Naive thymus-derived CD4-positive, alpha-beta T cell (primary cell): Measurements from ENCODE around the gene SERPINE2. TPM values are rescaled to one million over a fixed set of nuclear protein-coding genes. Genes with fewer than 3 reads are reported as not detected.
"Not testable (repeated sequence)": the region's sequence is repeated elsewhere in the genome, so short reads cannot be mapped to it uniquely, and the experiment has no call there.

Experiments used
- ATAC-seq: fragments of 150-1000 bp; cut with Tn5 transposase; 2 replicates; pipeline ENCODE4 v1.10.0; 2021; ENCODE audit warnings: mild to moderate bottlenecking, moderate library complexity
- CTCF ChIA-PET: fragments of 350-600 bp; sonication (Branson Sonifier 250); formaldehyde crosslinking; loops from one replicate; lab custom pipeline; 2021; ENCODE audit warnings: antibody characterized with exemption; lab: Charles Lee
- POLR2A ChIA-PET: fragments of 350-600 bp; sonication (Branson Sonifier 250); formaldehyde crosslinking; loops from one replicate; lab custom pipeline; 2021; ENCODE audit warnings: antibody characterized with exemption, inconsistent platforms; lab: Charles Lee
- DNase-seq, 9 donors: peaks; one replicate each; pipeline versions ENCODE4 v3.0.0 to v3.0.0-alpha.2; 2020 to 2022; ENCODE audit warnings: mixed read lengths in 1 of 9
- H3K27ac ChIP-seq: one replicate; pipeline ENCODE4 v1.7.0; 2013; ENCODE audit warnings: mild to moderate bottlenecking, low read depth, low read length, moderate library complexity
- H3K27me3 ChIP-seq, 2 donors: one replicate each; pipeline ENCODE4 v1.7.0; 2013; ENCODE audit warnings: low read length in 2 of 2, mild to moderate bottlenecking in 2 of 2, moderate library complexity in 2 of 2; ENCODE audit not compliant: control insufficient read depth in 2 of 2, insufficient read depth in 2 of 2
- H3K36me3 ChIP-seq, 3 experiments: 1 replicate in 2 of 3; 2 replicates in 1 of 3; pipeline ENCODE4 v1.7.0; 2013; ENCODE audit warnings: low read length in 3 of 3, mild to moderate bottlenecking in 3 of 3, moderate library complexity in 1 of 3; ENCODE audit not compliant: insufficient read depth in 3 of 3, control insufficient read depth in 2 of 3
- H3K4me1 ChIP-seq, 2 donors: one replicate each; pipeline ENCODE4 v1.7.0; 2013; ENCODE audit warnings: low read length in 2 of 2, mild to moderate bottlenecking in 2 of 2, moderate library complexity in 1 of 2; ENCODE audit not compliant: control insufficient read depth in 2 of 2, insufficient read depth in 2 of 2
- H3K4me3 ChIP-seq: 2 replicates; pipeline ENCODE4 v1.7.0; 2013; ENCODE audit warnings: mild to moderate bottlenecking, low read length
- H3K9me3 ChIP-seq, 3 experiments: 1 replicate in 2 of 3; 2 replicates in 1 of 3; pipeline ENCODE4 v1.7.0; 2013; ENCODE audit warnings: low read length in 3 of 3; ENCODE audit not compliant: control insufficient read depth in 2 of 3
- H3K27ac Mint-ChIP-seq, 9 donors: one replicate each; pipeline ENCODE4 v1.8.0; 2020 to 2022; ENCODE audit warnings: mixed read lengths in 9 of 9, mild to moderate bottlenecking in 8 of 9, moderate library complexity in 5 of 9, inconsistent platforms in 2 of 9
- H3K27me3 Mint-ChIP-seq, 5 donors: one replicate each; pipeline ENCODE4 v1.8.0; 2021 to 2022; ENCODE audit warnings: mixed read lengths in 5 of 5, mild to moderate bottlenecking in 1 of 5
- H3K36me3 Mint-ChIP-seq, 5 donors: one replicate each; pipeline ENCODE4 v1.8.0; 2020 to 2022; ENCODE audit warnings: mixed read lengths in 5 of 5, mild to moderate bottlenecking in 3 of 5, inconsistent platforms in 1 of 5
- H3K4me1 Mint-ChIP-seq, 7 donors: one replicate each; pipeline ENCODE4 v1.8.0; 2020 to 2022; ENCODE audit warnings: mixed read lengths in 7 of 7, mild to moderate bottlenecking in 3 of 7, inconsistent platforms in 1 of 7
- H3K4me3 Mint-ChIP-seq, 10 donors: one replicate each; pipeline ENCODE4 v1.8.0; 2020 to 2022; ENCODE audit warnings: mild to moderate bottlenecking in 10 of 10, mixed read lengths in 10 of 10, moderate library complexity in 6 of 10, inconsistent platforms in 2 of 10
- H3K9me3 Mint-ChIP-seq, 11 donors: one replicate each; pipeline ENCODE4 v1.8.0; 2020 to 2022; ENCODE audit warnings: mixed read lengths in 11 of 11, mild to moderate bottlenecking in 4 of 11, inconsistent platforms in 1 of 11, moderate library complexity in 1 of 11
- intact Hi-C, 2 donors: fragments of 100-400 bp; cut with micrococcal nuclease; formaldehyde crosslinking; loops; one replicate each; pipeline ENCODE4 v1.15.1; 2023
- polyA plus RNA-seq, 2 donors: library from polyadenylated mRNA; unstranded; fragments of 300-500 nt; fragmentation: Illumina TruSeq; gene quantifications; one replicate each; pipeline ENCODE4 v1.2.3, GENCODE V29; 2021
- total RNA-seq, 6 experiments: library from RNA in 5 of 6; stranded (reverse) in 5 of 6; gene quantifications; 1 replicate in 5 of 6; 2 replicates in 1 of 6; pipeline ENCODE4 v1.2.3 and lab custom pipeline; 2021 to 2026

SERPINE2 gene
- total and polyA plus RNA-seq, 7 experiments from 2014 or later, result 5.2 to 46.7 (median 14.7) TPM

DNA sequence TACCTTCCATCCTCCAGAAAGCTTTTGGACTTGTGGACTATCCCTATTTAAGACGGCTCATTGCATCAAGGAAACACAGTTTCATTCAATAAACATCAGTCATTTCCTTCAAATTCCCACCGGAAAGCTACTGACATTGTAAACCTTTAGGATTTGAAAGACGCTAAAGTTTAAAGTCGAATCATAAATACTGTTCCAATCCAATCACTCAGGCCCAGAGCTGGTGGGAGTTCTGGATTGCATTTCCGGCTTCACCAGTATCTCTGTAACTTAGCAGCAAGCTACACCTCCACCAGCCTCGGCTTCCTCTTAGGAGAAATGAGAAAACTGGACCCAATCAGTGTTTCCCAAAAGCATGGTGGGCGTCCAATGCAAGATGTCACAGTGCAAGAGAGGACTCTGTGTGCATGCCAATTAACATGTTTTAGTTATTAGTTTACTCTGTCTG is 95.5 kb downstream of the SERPINE2 start:
- Mint-ChIP-seq H3K27me3 (no peaks in the 10 kb centered on the region), H3K4me1 (peaks cover 32 to 69% (median 64%) of the 10 kb centered on the region in 7 donors), H3K4me3 (peak overlapping the region; percentile 88 to 98 (median 92)), H3K27ac (peak overlapping the region in 8 of 9 donors; percentile 76 to 93 (median 84)), H3K9me3 (peaks cover 0 to 6% (median 0%) of the 10 kb centered on the region in 11 donors), H3K36me3 (peaks cover 0 to 35% (median 14%) of the 10 kb centered on the region in 5 donors)
- no peaks in the 10 kb centered on the region for H3K9me3 ChIP-seq
- ChIA-PET CTCF (interaction anchor here (0.7 kb wide), 1 partner anchor 425 kb away, joined by 4 read pairs; no protein-coding TSS in a partner anchor), POLR2A (interaction anchor here (1.1 to 4.7 kb wide), 2 partner anchors 11 to 14 kb away, joined by 4 to 30 read pairs; partner anchors contain the start of gene MRPL44)
- DNase-seq, result no peak
- H3K27ac ChIP-seq, result no peak overlapping the region
- H3K4me1 ChIP-seq, result peaks cover 24 to 32% of the 10 kb centered on the region in 2 donors
- H3K36me3 ChIP-seq, result peaks cover 0 to 11% (median 0%) of the 10 kb centered on the region in 3 experiments
- intact Hi-C loops, result loop anchor here (2.0 to 10.0 kb wide), 3 partner anchors 13 to 581 kb away; no protein-coding TSS in a partner anchor
- ATAC-seq, result no peak
- no peaks in the 10 kb centered on the region for H3K27me3 ChIP-seq
- peak overlapping the region; percentile 77 for H3K4me3 ChIP-seq

- peaks cover 0 to 6% (median 0%) of the 10 kb centered on the region in 11 donors for H3K9me3 Mint-ChIP-seq
- Histone ChIP-seq H3K4me1 (peaks cover 24 to 32% of the 10 kb centered on the region in 2 donors), H3K4me3 (peak overlapping the region; percentile 77), H3K27ac (no peak overlapping the region), H3K27me3 (no peaks in the 10 kb centered on the region), H3K9me3 (no peaks in the 10 kb centered on the region), H3K36me3 (peaks cover 0 to 11% (median 0%) of the 10 kb centered on the region in 3 experiments)
- peak overlapping the region; percentile 88 to 98 (median 92) for H3K4me3 Mint-ChIP-seq
- peak overlapping the region in 6 of 9 donors; percentile 18 to 88 (median 82) for H3K27ac Mint-ChIP-seq
- ATAC-seq, result no peak
- ChIA-PET CTCF (interaction anchor here (0.7 kb wide), 1 partner anchor 425 kb away, joined by 4 read pairs; no protein-coding TSS in a partner anchor), POLR2A (interaction anchor here (1.1 to 4.7 kb wide), 2 partner anchors 12 to 14 kb away, joined by 4 to 30 read pairs; partner anchors contain the start of gene MRPL44)
- H3K27me3 Mint-ChIP-seq, result no peaks in the 10 kb centered on the region
- H3K4me1 Mint-ChIP-seq, result peaks cover 31 to 70% (median 64%) of the 10 kb centered on the region in 7 donors
- DNase-seq, result no peak
- H3K36me3 Mint-ChIP-seq, result peaks cover 0 to 34% (median 14%) of the 10 kb centered on the region in 5 donors
- intact Hi-C loops, result loop anchor here in 1 of 2 donors (5.0 to 10.0 kb wide), 2 partner anchors 76 to 582 kb away; no protein-coding TSS in a partner anchor
Measured at GRCh38 chr2:223943135-223943534, 96.0 kb downstream of the SERPINE2 start.

- Histone ChIP-seq H3K36me3 (peaks cover 0 to 11% (median 0%) of the 10 kb centered on the region in 3 experiments), H3K27ac (no peak overlapping the region), H3K27me3 (no peaks in the 10 kb centered on the region), H3K4me1 (peaks cover 33 to 37% of the 10 kb centered on the region in 2 donors), H3K4me3 (no peak overlapping the region), H3K9me3 (no peaks in the 10 kb centered on the region)
- H3K27ac Mint-ChIP-seq, result peak overlapping the region in 7 of 9 donors; percentile 11 to 91 (median 60)
- DNase-seq (peak in 3 of 9 donors; percentile 8 to 70 (median 18)), ATAC-seq (peak; percentile 28)
- H3K4me1 Mint-ChIP-seq, result peaks cover 34 to 71% (median 66%) of the 10 kb centered on the region in 7 donors
- peaks cover 0 to 34% (median 14%) of the 10 kb centered on the region in 5 donors for H3K36me3 Mint-ChIP-seq
- peak overlapping the region; percentile 15 to 86 (median 48) for H3K4me3 Mint-ChIP-seq
- CTCF ChIA-PET, result interaction anchor here (0.6 to 0.7 kb wide), 2 partner anchors 524 to 662 kb away, joined by 4 to 6 read pairs; no protein-coding TSS in a partner anchor
- intact Hi-C loops, result loop anchor here in 1 of 2 donors (1.0 to 10.0 kb wide), 3 partner anchors 12 to 583 kb away; no protein-coding TSS in a partner anchor
- peaks cover 0 to 6% (median 0%) of the 10 kb centered on the region in 11 donors for H3K9me3 Mint-ChIP-seq
- POLR2A ChIA-PET, result interaction anchor here (0.6 to 0.7 kb wide), 2 partner anchors 9 to 98 kb away, joined by 3 to 6 read pairs; no protein-coding TSS in a partner anchor
- H3K27me3 Mint-ChIP-seq, result no peaks in the 10 kb centered on the region
Measured at GRCh38 chr2:223941579-223942277, 97.4 kb downstream of the SERPINE2 start.

DNA sequence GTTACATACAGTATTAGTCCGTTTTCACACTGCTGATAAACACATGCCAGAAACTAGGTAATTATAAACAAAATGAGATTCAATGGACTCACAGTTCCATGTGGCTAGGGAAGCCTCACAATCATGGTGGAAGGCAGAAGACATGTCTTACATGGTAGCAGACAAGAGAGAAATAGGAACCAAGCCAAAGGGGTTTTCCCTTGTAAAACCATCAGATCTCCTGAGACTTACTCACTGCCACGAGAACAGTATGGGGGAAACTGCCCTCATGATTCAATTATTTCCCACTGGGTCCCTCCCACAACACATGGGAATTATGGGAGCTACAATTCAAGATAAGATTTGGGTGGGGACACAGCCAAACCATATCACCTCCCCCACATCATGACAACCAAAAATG is 99.6 kb downstream of the SERPINE2 start:
- H3K27ac ChIP-seq, intact Hi-C loops, H3K4me3 ChIP-seq, H3K9me3 ChIP-seq, H3K27me3 Mint-ChIP-seq, H3K36me3 ChIP-seq, H3K27me3 ChIP-seq, CTCF ChIA-PET, DNase-seq, H3K9me3 Mint-ChIP-seq: not testable (repeated sequence)
- peak overlapping the region in 2 of 10 donors; percentile 12 to 50 for H3K4me3 Mint-ChIP-seq
- peak overlapping the region in 3 of 9 donors; percentile 4 to 81 (median 43) for H3K27ac Mint-ChIP-seq
- peaks cover 32 to 79% (median 73%) of the 10 kb centered on the region in 7 donors for H3K4me1 Mint-ChIP-seq
- H3K36me3 Mint-ChIP-seq, result peaks cover 0 to 38% (median 14%) of the 10 kb centered on the region in 5 donors
- peaks cover 21 to 26% of the 10 kb centered on the region in 2 donors for H3K4me1 ChIP-seq
- ATAC-seq, result peak; percentile 42
- POLR2A ChIA-PET, result interaction anchor here (0.8 kb wide), 1 partner anchor 18 kb away, joined by 3 read pairs; no protein-coding TSS in a partner anchor

DNA sequence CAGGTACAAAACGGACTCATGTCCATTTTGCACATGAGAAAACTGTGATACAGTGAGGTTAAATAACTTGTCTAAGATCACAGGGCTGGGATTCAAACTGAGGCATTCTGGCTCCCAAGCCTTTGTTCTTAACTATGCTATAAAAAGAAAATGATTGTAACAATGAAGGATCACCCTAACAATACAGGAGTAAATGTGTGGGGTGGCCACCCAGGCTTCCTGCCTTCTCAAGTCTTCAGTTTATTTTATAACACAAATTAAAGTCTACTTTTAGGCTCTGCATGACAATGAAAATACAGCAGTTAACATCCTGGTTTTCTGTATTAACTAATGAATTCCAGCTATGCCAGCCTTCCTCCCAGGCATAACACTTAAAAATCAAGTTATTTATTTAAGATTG is 101.6 kb downstream of the SERPINE2 start:
- no peak overlapping the region for H3K4me3 ChIP-seq
- Mint-ChIP-seq H3K4me1 (peaks cover 19 to 80% (median 69%) of the 10 kb centered on the region in 7 donors), H3K36me3 (peaks cover 0 to 32% (median 10%) of the 10 kb centered on the region in 5 donors), H3K27ac (no peak overlapping the region), H3K9me3 (peaks cover 0 to 6% (median 0%) of the 10 kb centered on the region in 11 donors), H3K4me3 (peak overlapping the region in 1 of 10 donors; percentile 63), H3K27me3 (no peaks in the 10 kb centered on the region)
- ATAC-seq (no peak), DNase-seq (no peak)
- ChIA-PET CTCF (no interaction called here), POLR2A (interaction anchor here (0.6 kb wide), 1 partner anchor 106 kb away, joined by 3 read pairs; no protein-coding TSS in a partner anchor)
- peaks cover 14 to 22% of the 10 kb centered on the region in 2 donors for H3K4me1 ChIP-seq
- intact Hi-C loops, result loop anchor here in 1 of 2 donors (2.0 kb wide), 1 partner anchor 41 kb away; no protein-coding TSS in a partner anchor
- H3K27me3 ChIP-seq, result no peaks in the 10 kb centered on the region
- no peak overlapping the region for H3K27ac ChIP-seq
- H3K36me3 ChIP-seq, result no peaks in the 10 kb centered on the region
- H3K9me3 ChIP-seq, result no peaks in the 10 kb centered on the region

- peaks cover 12 to 24% of the 10 kb centered on the region in 2 donors for H3K4me1 ChIP-seq
- Mint-ChIP-seq H3K27ac (peak overlapping the region in 2 of 9 donors; percentile 22 to 70), H3K27me3 (no peaks in the 10 kb centered on the region), H3K36me3 (peaks cover 0 to 31% (median 10%) of the 10 kb centered on the region in 5 donors), H3K9me3 (peaks cover 0 to 6% (median 0%) of the 10 kb centered on the region in 11 donors), H3K4me3 (peak overlapping the region in 1 of 10 donors; percentile 62), H3K4me1 (peaks cover 18 to 78% (median 71%) of the 10 kb centered on the region in 7 donors)
- H3K9me3 ChIP-seq, result no peaks in the 10 kb centered on the region
- no peaks in the 10 kb centered on the region for H3K27me3 ChIP-seq
- no peak for ATAC-seq
- POLR2A ChIA-PET, result no interaction called here
- no peak overlapping the region for H3K27ac ChIP-seq
- no peak for DNase-seq
- no peaks in the 10 kb centered on the region for H3K36me3 ChIP-seq
- no peak overlapping the region for H3K4me3 ChIP-seq
- intact Hi-C loops, result loop anchor here in 1 of 2 donors (2.0 kb wide), 1 partner anchor 40 kb away; no protein-coding TSS in a partner anchor
- CTCF ChIA-PET, result interaction anchor here (0.8 kb wide), 1 partner anchor 348 kb away, joined by 3 read pairs; no protein-coding TSS in a partner anchor
Measured at GRCh38 chr2:223936862-223937326, 102.2 kb downstream of the SERPINE2 start.
